NT2/D1 (cell line): ENCODE data around the gene DSCAML1.

ENCODE experiments used
- SUZ12 ChIP-seq: IDR thresholded peaks from 2 replicates; pipeline ENCODE4 v1.6.1; 2011; ENCODE audit not compliant: insufficient read length, insufficient read depth; ENCODE audit errors: extremely low read depth
- ZNF274 ChIP-seq: IDR thresholded peaks from 2 replicates; pipeline ENCODE4 v1.6.1; 2011; ENCODE audit warnings: mild to moderate bottlenecking, low read depth, low read length

GRCh38 chr11:117705866-117706265 lies 91.2 kb downstream of the DSCAML1 start:
- TF ChIP-seq SUZ12 = no peak
- no peak for TF ChIP-seq ZNF274
